ENCODE results near the gene FLYWCH1.

The FLYWCH1 gene, protein sequence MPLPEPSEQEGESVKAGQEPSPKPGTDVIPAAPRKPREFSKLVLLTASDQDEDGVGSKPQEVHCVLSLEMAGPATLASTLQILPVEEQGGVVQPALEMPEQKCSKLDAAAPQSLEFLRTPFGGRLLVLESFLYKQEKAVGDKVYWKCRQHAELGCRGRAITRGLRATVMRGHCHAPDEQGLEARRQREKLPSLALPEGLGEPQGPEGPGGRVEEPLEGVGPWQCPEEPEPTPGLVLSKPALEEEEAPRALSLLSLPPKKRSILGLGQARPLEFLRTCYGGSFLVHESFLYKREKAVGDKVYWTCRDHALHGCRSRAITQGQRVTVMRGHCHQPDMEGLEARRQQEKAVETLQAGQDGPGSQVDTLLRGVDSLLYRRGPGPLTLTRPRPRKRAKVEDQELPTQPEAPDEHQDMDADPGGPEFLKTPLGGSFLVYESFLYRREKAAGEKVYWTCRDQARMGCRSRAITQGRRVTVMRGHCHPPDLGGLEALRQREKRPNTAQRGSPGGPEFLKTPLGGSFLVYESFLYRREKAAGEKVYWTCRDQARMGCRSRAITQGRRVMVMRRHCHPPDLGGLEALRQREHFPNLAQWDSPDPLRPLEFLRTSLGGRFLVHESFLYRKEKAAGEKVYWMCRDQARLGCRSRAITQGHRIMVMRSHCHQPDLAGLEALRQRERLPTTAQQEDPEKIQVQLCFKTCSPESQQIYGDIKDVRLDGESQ

DNA sequence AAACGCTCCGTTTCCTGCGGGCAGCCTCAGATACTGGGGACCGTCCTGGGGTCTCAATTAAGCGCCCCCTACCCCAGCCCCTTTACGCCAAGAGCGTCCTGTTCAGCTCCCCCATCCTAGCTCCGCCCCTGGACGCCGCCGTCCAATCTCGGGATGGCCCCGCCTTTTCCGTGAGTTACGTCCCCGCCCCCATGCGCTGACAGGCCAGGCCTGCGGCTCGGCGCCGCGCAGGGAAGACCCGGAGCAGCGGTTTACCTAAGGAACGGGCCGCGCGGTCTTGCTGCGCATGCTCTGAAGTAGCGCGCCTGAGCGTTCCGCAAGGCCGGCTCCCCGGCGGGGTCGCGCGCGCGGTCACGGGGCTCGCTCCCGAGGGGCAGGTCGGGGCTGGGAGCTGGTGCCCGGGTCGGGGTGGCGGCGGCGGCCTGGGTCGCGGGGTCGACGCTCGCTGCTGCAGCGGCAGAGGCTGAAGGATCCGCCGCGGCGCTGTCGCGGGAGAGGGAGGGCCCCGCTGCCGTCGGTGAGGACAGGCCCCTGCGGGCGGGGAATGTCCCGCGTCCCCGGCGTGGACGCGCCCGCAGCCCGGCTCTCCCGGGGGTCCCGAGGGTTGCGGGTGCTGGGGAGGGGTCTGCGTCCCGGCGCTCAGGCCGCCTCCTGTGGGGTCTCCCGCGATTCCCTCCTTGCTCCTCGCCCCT, at the start of gene FLYWCH1:
FLYWCH1 (plus strand) TSS at position 294 of the 692 bp plus-strand sequence. CDS start 17,755 bp downstream, outside the sequence.
- peak; percentile 98 to 99 (median 98) for DNase-seq (ENCODE audit: low read depth in 4 of 4, low spot score in 1 of 4)

DNA sequence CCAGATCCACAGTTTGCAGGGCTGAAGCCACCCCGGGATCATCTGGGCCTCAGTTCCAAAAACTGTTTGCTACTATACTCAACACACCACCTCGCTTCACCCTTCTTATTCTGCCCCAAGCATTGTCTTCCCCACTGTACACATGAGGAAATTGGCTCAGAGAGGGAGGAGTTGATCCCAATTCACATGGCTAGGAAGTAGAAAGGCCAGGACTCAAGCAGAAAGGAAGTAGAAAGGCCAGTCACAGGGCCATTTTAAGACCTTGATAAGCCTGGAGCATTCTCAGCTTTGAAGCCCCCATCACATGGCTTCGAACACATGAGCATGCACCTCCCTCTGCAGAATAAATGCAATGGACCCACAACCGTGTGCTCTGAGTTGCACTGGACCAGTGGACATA, 46.1 kb upstream of the FLYWCH1 start:
- DNase-seq (ENCODE audit: low read depth in 4 of 4, low spot score in 1 of 4), result no peak

DNA sequence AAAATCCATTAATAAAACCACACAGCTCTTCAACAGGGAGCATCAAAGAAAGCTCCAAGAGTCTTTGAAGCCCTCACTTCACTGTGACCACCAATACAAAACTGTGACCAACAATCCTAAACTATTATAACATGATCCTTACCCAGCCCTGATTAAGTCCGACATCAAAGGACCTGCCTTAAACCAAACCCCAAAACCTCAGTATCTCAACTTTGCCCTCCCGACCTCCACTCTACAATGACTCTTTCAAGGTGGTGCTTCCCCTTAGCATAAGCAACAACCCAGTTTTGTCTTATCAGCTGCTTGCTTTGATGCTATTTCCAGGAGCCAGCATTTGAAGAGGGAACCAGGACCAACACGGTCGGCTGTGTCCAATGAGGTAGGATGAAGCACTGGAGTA, 45.3 kb upstream of the FLYWCH1 start:
- no peak for DNase-seq (ENCODE audit: low read depth in 4 of 4, low spot score in 1 of 4)

DNA sequence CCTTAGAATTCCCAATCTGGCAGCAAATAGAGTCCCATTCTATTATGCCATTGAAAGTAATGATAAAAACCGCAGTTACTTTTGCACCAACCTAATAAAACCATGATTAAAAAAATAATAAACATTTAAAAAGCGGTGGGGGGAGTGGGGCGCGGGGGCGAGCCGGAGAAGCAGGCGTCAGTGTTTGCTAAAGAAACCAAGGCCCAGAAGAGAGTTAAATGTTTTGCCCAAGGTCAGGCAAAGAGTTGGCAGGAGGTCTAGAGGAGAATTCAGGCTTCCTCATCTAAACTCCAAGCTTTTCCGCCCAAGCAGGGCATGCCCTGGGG, 44.1 kb upstream of the FLYWCH1 start:
- no peak for DNase-seq (ENCODE audit: low read depth in 4 of 4, low spot score in 1 of 4)

DNA sequence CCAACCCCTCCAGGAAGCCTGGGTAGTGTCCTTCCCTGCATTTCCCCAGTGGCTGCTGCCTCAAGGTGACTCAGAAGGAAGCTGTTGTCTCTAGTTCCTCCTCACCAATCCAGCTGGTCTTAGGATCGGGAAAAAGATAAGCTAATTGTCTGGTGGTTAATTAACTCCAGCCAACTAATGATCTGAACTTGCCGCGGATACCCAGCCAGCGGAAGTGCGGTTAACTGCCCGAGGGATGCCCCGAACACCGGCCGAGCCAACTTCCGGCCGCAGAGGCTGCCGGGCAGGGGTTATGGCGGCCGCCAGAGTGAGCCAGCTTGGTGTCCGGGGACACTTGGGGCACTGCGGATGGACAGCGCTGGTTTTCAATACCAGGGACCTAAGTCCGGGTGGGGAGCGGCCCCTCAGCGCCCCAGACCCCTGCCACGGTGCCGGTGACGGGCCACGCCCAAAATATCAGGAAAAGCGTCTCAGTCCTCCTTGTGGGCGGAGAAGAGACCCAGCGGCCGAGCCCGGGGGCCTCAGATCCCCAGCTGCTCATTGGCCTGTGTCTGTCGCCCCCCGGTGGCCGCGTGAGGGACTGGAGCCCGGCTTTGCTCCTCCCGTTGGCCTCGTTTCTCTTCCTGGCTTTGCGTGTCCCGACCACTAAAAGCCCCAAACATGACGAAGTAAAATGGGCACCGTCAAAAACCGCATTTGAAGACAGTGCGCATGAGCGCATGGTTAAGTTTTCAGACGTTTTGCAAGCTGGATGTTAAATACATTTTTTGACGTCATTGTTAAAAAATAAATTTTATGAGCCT, 43.5 kb upstream of the FLYWCH1 start:
- peak; percentile 91 to 96 (median 94) for DNase-seq (ENCODE audit: low read depth in 4 of 4, low spot score in 1 of 4)

DNA sequence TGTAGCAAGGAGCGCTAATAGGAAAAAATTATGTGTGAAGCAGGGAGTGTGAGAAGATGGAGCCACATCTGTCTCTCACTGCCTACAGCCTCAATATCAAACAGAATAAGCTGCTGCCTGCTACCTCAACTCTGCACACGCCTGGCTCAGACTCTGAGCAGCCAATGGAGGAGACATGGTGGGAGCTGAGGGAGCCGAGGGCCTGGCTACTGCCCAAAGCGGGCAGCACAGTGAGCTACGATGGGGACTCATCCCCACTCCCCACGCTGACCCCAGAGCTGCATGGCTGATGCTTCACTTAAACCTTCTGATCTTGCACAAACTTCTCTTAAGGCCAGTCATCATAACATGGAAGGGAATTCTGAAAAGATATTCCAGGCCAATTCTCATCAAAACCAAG, 39.8 kb upstream of the FLYWCH1 start:
- no peak for DNase-seq (ENCODE audit: low read depth in 4 of 4, low spot score in 1 of 4)

DNA sequence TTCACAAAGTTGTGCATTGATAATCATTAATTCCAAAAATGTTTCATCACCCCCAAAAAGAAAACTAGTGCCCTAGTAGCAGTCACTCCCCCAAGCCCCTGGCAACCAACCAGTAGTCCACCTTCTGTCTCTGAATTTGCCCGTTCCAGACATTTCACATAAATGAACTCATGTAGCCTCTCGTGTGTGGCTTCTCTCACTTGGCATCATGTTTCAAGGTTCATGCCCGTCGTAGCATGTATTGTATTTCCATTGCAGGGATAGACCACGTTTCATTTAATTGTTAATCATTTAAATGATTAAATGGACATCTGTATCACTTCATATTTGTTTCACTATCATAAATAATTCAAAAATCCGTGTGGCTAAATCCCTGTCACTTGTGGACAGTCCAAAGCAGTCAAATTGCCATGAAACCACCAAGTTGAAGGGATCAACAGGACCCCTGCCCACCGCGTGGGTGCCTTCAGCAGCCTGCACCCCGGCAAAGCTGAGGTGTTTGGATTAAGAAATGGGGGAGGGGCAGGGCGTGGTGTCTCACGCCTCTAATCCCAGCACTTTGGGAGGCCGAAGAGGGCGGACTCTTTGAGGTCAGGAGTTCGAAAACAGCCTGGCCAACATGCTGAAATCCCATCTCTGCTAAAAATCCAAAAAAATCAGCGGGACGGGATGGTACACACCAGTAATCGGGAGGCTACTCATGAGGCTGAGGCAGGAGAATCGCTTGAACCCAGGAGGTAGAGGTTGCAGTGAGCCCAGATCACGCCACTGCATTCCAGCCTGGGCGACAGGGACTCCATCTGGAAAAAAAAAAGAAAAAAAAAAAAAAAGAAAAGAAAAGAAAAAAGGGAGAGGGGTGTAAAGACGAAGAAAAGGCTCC, 37.5 kb upstream of the FLYWCH1 start:
- no peak for DNase-seq (ENCODE audit: low read depth in 4 of 4, low spot score in 1 of 4)

DNA sequence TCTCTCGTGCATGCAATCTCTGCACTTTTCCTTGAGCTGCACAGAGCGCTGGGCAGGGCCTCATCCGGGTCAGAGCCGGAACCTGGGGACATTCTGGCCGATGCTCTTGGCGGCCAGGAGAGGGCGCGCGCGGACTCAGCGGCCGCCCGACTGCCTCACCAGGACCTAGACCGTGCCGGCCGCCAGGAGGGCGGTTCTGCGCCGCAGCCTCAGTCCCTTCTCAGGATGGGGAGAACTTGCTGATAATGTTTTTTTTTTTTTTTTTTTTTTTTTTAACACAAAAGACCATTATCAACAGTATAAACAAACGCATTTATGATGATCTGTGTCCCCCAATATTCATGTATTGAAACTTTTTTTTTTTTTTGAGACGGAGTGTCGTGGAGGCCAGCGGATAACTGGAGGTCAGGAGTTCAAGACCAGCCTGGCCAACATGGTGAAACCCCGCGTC, 36.8 kb upstream of the FLYWCH1 start:
- DNase-seq (ENCODE audit: low read depth in 4 of 4, low spot score in 1 of 4), result peak in 3 of 4 experiments; percentile 55 to 62 (median 57)

DNA sequence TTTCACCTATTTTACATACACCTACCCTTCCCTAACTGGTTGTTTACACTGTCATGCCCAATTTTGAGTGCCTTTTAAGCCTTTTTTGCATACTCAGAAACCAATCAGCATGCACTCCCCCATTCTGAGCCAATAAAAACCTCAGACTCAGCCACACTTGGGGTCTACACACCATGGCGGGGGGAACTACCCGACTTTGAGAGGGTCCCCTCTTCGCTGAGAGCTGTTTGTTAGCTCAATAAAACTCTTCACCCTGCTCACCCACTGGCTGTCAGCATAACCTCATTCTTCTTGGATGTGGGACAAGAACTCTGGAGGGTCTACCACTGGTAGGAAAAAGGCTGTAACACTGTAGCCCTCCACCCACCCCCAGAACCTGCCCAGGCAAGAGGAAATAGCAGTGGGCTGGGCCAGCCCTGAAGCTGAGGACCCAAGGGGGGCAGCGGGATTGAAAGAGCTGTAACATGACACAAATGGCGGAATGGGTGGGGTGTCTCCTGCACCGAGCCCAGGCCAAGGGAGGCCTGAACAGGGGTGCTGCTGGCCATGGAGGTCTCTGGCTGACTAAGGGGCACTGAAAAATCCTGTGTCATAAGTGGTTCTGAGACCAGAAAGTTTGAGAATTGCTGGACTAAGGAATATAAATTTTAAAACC, 31.8 kb upstream of the FLYWCH1 start:
- no peak for DNase-seq (ENCODE audit: low read depth in 4 of 4, low spot score in 1 of 4)

DNA sequence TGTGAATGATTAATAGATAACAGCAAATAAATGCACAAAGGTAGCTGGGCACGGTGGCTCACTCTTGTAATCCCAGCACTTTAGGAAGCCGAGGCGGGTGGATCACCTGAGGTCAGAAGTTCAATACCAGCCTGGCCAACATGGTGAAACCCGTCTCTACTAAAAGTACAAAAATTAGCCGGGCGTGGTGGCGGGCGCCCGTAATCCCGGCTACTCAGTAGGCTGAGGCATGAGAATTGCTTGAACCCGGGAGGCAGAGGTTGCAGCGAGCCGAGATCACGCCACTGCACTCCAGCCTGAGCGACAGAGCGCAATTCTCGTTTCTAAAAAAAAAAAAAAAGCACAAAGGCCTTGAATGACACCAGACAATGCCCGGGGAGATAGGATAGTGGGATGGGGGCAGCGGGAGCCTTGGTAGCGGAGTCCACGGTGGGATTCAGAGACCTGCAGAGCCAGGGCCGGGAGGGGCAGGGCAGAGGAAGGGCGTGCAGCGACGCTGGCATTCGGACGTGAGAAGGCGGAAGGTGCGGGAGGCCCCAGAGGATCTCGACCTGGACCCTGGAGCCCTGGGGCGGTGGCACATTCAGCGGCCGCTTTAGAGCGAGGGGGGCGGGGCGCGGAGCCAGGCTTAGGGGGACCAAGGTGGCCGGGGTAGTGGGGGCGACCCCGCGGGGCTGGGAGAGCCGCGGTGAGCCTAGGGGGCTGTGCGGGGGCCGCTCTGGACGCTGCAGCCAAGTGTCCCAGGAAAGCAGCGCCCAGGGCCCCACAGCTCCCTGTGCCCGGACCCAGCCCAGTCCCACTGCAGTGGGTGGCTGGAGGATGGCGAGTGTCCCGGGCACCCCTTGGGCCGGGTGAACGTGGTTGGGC, 29.7 kb upstream of the FLYWCH1 start:
- peak in 1 of 4 experiments; percentile 13 for DNase-seq (ENCODE audit: low read depth in 4 of 4, low spot score in 1 of 4)

DNA sequence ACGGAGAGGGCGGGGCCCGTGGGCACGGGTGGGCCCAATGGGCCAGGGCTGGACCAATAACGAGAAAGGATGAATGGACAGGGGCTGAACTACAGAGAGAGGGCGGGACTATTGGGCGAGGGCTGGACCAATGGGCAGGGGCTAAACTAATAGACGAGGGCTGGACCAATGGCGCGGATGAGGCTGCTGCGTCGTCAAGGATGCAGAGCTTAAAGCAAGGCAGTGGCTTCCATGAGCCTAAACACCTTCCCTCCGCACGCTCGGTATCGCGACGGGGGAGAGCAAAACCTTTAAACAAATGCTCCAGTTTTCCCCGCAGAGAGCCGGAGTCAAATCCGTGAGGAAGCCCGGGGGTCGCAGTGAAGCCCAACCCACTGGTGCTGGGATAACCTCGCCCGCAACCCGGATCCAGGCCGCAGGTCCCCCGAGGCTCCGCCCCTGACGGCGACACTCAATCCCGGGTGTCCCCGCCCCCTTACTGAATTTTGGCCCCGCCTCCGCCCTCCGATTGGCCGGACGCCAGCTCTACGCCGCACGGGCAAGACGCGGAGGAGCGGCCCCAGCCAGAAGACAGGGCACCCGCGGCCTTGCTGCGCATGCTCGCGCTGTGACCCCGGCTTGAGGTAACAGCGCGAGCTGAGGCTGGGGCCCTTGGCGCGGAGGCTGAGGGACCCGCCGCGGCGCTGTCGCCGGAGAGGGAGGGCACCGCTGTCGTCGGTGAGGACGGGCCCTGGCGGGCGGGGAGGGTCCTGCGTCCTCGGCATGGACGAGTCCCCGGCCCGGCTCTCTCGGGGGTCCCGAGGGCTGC, 28.9 kb upstream of the FLYWCH1 start, which contains the start of gene FLYWCH2:
FLYWCH2 (plus strand) TSS at position 566 of the 808 bp plus-strand sequence. CDS start 13,235 bp downstream, outside the sequence.
- DNase-seq (ENCODE audit: low read depth in 4 of 4, low spot score in 1 of 4), result peak; percentile 96 to 100 (median 99)

DNA sequence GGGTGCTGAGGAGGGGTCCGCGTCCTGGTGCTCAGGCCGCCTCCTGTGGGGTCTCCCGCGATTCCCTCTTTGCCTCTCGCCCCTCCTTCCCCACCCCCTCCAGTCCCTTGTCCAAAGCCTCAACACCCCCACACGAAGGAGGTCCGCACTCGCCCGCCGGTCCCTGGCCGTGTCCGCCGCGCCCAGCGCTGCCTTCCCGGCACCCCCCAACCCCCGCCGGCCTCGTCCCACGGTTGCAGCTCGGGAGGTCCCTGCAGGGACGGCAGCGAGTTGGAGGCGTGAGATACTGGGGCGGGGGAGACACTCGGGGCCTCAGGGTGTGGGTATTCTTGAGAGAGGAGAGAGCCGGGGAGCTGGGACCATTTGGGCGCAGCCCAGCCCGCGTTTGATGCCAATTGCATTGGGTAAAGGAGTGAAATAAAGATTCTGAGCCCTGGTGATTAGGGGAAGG, 28.2 kb upstream of the FLYWCH1 start:
- no peak for DNase-seq (ENCODE audit: low read depth in 4 of 4, low spot score in 1 of 4)

DNA sequence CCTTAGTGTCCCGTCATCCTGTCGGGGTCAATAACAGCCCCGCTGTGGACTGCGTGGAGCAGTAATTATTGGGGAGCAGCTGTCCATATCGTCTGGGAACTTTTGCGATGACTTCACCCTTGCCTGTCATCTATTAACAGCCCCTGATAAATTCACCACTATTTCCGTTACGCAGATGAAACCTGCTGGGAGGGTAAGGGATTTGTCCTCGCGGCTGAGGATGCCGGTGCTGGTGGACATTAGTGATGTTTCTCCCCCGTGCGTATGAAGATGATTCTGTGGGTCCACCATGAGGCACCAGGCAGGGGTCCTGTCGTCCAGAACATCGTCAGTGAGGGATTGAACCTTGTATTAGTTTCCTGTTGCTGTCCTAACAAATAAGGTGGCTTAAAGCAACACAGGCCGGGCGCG, 27.7 kb upstream of the FLYWCH1 start:
- DNase-seq (ENCODE audit: low read depth in 4 of 4, low spot score in 1 of 4), result no peak

DNA sequence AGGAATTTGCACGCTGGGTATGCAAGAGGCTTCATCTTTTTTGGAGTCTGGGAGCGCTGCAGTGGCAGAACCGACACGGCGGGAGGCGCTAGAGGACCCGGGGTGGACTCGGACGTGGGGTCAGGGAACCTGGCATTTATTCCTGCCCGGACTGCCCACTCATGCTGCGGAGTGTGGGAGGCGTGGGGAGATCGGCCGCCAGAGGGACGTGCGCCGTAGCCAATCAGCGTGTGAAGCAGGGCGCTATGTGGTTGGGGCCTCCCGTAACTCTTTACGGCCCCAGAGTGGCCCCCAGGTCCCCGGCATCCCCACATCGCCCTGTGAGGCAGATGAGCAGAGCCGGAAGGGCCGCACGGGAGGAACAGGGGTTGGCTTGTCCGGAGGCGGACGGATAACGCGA, 17.5 kb upstream of the FLYWCH1 start:
- DNase-seq (ENCODE audit: low read depth in 4 of 4, low spot score in 1 of 4), result no peak

DNA sequence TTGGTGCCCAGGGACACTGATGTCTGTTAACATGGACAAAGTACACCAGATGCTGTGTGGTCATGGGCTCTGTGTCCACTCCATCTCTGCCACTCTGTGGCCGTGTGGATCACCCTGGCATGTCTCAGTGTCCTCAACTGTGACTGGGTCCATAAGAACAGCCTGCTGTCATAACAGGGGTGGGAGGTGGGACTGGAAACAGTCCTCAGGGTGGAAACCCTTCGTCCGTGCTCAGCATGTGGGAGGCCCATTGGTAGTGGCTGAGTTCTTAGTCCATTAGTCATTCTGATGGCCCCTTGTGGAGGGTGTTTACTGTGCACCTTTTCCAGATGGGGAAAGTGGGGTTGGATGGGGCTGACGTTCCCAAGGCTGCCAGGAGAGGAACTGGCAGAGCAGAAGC, 15.9 kb upstream of the FLYWCH1 start:
- DNase-seq (ENCODE audit: low read depth in 4 of 4, low spot score in 1 of 4), result no peak

DNA sequence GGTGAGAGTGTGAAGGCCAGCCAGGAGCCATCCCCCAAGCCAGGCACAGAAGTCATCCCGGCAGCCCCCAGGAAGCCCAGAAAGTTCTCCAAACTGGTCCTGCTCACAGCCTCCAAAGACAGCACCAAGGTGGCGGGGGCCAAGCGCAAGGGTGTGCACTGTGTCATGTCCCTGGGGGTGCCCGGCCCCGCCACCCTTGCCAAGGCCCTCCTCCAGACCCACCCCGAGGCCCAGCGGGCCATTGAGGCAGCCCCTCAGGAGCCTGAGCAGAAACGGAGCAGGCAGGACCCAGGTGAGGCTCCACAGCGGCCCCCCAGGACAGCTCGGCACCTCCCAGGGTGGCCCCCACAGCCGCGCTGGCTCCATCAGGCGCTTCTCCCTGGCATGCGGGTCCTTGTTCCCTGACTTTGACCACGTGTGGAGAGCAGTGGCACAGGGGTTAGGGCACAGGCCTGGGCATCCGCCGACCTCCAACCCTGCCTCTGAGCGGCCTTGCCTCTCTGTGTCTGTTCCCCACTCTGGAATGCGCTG, 15.2 kb upstream of the FLYWCH1 start:
- no peak for DNase-seq (ENCODE audit: low read depth in 4 of 4, low spot score in 1 of 4)

DNA sequence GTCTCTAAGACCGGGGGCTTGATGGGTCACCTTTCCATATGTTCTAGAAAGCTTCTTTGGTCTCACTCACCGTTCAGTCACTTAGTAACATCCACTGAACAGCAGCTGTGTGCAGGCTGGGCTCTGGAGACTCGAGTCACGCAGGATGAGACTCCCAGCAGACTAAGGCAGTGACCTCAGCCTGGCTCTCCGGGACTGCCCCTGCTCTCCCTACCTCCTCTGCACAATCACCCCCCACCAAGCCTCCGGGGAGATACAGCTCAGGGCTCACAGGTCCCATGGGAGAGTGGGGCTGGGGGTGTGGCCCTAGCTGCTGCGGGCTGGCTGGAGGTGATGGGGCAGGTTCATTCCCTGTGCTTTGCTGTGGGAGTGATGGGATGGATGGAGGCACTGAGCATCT, 14.6 kb upstream of the FLYWCH1 start:
- DNase-seq (ENCODE audit: low read depth in 4 of 4, low spot score in 1 of 4), result no peak
